GM10248 (cell line): ENCODE data around the gene AK4.
"Not testable (repeated sequence)": the region's sequence is repeated elsewhere in the genome, so short reads cannot be mapped to it uniquely, and the experiment has no call there.

Experiments
- CTCF ChIA-PET: fragments of 300-600 bp; sonication (Branson Sonifier 250); formaldehyde crosslinking; extraction: SDS; loops from one replicate; lab custom pipeline; 2021; ENCODE audit warnings: antibody characterized with exemption; lab: Yijun Ruan, JAX
- POLR2A ChIA-PET: fragments of 350-650 bp; sonication (Branson Sonifier 250); formaldehyde crosslinking; extraction: SDS; loops from one replicate; lab custom pipeline; 2020; ENCODE audit warnings: antibody characterized with exemption; lab: Yijun Ruan, JAX
- DNase-seq: peaks from one replicate; pipeline ENCODE4 v3.0.0; 2012; ENCODE audit errors: extremely low spot score
- TF ChIP-seq, protein P1 (sequence below): IDR thresholded peaks from 2 replicates; pipeline ENCODE4 v1.5.1; 2012; ENCODE audit warnings: mild to moderate bottlenecking, low read depth; ENCODE audit errors: extremely low read depth, missing control alignments, control extremely low read depth

Gene AK4

DNA sequence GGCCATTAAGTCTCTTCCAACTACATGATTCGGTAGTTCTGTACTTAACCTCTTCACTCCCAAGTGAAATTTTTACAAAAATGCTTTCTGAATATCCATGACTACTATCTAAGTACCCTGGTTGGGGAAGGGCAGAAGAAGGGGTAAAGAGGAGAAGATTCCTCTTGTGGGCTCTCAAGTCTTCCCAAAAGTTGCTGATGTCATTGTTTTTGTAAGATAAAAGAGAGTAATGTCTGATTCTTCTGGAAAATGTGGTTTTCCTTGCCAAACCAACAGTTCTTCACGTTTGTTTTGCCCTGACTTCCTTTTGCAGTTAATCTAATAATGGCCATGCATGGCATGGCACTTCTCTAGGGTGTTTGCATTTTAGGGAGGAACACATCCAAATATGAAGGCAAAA lies 34.7 kb upstream of the AK4 start:
- CTCF ChIA-PET: interaction anchor here (1.0 kb wide), 1 partner anchor 17 kb away, joined by 3 read pairs; no protein-coding TSS in a partner anchor
- POLR2A ChIA-PET: no interaction called here
- TF ChIP-seq, protein P1, sequence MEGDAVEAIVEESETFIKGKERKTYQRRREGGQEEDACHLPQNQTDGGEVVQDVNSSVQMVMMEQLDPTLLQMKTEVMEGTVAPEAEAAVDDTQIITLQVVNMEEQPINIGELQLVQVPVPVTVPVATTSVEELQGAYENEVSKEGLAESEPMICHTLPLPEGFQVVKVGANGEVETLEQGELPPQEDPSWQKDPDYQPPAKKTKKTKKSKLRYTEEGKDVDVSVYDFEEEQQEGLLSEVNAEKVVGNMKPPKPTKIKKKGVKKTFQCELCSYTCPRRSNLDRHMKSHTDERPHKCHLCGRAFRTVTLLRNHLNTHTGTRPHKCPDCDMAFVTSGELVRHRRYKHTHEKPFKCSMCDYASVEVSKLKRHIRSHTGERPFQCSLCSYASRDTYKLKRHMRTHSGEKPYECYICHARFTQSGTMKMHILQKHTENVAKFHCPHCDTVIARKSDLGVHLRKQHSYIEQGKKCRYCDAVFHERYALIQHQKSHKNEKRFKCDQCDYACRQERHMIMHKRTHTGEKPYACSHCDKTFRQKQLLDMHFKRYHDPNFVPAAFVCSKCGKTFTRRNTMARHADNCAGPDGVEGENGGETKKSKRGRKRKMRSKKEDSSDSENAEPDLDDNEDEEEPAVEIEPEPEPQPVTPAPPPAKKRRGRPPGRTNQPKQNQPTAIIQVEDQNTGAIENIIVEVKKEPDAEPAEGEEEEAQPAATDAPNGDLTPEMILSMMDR: no peak
- no peak for DNase-seq

DNA sequence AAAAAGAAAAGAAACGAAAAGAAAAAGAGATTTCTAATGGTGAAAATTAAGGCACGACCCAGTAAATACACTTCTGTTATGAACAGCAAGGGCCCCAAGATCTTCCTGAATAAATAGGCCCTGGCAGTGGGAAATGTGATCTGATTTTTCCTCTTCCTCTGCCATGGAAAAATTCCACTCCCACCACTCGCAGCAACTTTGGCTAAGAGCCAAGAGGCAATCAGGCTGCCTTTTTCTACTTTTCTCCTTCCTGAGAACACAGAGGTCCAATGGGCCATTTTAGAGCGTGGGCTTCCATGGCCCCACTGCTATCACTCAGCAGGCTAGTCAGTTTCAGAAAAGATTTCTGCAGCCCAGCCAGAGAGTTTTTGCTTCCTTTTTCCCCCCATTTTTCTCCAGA lies 33.7 kb upstream of the AK4 start:
- no peak for DNase-seq
- TF ChIP-seq, protein P1: no peak
- ChIA-PET CTCF (no interaction called here), POLR2A (no interaction called here)

DNA sequence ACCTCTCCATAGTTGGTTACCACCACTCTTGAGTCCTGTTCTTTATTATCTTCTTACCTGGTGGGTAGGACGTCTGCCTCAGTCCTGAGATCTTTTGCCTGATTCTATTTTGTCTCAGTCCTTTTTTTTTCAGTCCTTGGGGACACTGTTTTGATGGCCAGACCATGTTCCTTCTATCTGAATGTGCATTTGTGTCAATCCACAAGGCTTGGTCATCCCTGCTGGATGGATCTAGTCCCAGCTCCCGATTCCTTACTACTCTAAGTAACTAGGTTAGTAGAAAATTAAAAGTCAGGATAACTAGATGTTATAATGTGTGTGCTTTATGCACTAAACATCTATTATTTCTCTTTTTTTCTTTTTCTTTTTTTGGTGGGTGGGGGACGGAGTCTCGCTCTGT lies 28.1 kb upstream of the AK4 start:
- POLR2A ChIA-PET: no interaction called here
- TF ChIP-seq, protein P1: no peak
- CTCF ChIA-PET: no interaction called here
- no peak for DNase-seq

DNA sequence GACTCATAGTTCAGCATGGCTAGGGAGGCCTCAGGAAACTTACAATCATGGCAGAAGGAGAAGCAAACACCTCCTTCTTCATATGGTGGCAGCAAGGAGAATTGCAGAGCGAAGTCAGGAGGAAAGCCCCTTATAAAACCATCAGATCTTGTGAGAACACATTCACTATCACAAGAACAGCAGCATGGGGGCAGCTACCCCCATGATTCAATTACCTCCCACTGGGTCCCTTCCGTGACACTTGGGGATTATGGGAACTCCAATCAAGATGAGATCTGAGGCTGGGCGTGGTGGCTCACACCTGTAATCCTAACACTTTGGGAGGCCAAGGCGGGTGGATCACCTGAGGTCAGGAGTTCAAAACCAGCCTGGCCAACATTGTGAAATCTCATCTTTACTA lies 18.9 kb upstream of the AK4 start:
- CTCF ChIA-PET, DNase-seq, POLR2A ChIA-PET: not testable (repeated sequence)

DNA sequence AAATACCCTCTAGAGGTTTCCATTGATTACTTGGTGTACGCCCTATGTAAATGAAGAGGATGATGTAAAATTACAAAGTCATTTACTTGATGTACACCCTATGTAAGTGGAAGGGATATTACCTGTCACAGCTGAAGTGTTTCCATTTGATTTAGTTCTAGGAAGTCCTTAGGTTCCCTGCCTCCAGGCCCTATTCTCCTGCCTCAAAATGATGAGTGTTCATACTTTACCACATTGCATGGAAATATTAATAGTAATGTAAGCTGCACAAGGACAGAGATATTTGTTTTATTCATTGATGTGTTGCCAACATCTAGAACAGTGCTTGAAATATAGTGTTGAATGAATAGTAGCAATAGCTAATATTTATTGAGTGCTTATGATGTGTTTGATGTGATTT lies 9.5 kb upstream of the AK4 start:
- CTCF ChIA-PET: no interaction called here
- TF ChIP-seq, protein P1: no peak
- DNase-seq: no peak
- POLR2A ChIA-PET: no interaction called here

DNA sequence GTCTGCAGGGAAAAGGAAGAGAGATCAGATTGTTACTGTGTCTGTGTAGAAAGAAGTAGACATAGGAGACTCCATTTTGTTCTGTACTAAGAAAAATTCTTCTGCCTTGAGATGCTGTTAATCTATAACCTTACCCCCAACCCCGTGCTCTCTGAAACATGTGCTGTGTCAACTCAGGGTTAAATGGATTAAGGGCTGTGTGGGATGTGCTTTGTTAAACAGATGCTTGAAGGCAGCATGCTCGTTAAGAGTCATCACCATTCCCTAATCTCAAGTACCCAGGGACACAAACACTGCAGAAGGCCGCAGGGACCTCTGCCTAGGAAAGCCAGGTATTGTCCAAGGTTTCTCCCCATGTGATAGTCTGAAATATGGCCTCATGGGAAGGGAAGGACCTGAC lies 8.2 kb upstream of the AK4 start:
- CTCF ChIA-PET, POLR2A ChIA-PET, DNase-seq: not testable (repeated sequence)

DNA sequence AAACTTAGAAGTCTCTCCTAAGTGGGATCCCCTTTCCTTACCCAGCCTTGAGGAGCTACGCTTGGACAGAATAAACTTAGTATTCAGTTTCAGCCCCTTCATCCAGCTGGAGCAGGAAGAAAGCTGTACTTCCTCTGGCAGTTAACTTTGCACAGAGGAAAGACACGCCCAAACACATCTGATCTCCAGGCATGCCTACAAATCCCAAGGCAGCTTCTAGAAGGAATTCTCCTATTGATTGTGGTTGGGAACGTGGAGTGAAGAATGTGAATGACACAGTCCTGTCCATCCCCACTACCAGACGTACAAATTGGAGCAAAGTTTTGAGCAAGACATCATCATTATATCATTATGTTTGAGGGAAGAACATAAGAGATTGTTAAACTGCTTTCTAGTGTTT lies 6.6 kb upstream of the AK4 start:
- DNase-seq: no peak
- POLR2A ChIA-PET: no interaction called here
- CTCF ChIA-PET: interaction anchor here (1.0 kb wide), 1 partner anchor 39 kb away, joined by 3 read pairs; no protein-coding TSS in a partner anchor
- TF ChIP-seq, protein P1: no peak

DNA sequence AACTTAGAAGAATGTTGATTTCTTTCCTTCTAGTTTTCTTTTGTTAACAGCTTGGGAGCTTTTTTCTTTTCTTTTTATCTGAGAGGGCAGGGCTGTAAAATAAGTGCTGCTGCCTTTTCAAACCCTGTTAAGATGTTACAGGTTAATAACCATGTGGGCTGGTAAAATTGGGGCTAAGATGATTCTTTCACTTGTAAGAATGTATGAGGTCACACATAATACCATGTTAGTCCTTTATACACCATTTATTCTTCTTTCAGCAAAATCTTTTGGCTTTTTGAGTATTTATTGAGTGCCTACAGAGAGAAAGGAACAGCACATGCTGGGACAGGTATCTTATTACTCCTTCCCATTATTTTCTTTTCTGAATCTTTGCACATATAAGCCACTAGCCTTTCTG lies 6.1 kb upstream of the AK4 start:
- ChIA-PET POLR2A (no interaction called here), CTCF (interaction anchor here (1.0 kb wide), 1 partner anchor 40 kb away, joined by 3 read pairs; no protein-coding TSS in a partner anchor)
- TF ChIP-seq, protein P1: no peak
- DNase-seq: no peak

DNA sequence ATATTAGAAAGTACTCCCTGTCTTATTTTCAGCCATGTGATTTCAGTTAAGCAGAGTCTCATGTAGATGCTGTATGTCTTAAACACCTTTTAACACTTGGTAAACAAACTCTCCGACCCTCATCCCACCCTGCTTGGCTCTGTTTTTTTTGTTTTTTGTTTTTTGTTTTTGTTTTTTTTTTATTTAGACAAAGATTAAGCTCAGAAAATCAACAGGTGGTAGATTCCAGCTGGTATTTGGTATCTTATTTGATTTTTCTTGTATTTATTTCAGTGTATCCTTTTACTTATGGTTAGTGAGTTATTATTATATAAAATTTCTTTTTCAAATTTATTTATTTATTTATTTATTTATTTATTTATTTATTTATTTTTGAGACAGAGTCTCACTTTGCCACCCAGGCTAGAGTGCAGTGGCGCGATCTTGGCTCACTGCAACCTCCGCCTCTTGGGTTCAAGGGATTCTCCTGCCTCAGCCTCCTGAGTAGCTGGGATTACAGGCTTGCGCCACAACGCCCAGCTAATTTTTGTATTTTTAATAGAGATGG lies 4.8 kb upstream of the AK4 start:
- DNase-seq, CTCF ChIA-PET, POLR2A ChIA-PET: not testable (repeated sequence)
